CD14-positive monocyte (primary cell): ENCODE data around the gene BTD. TPM values are rescaled to one million over a fixed set of nuclear protein-coding genes. Genes with fewer than 3 reads are reported as not detected.
A peak's percentile ranks its signal among the peaks of the same experiment; 100 is the strongest.

Experiments
- DNase-seq, 3 donors: peaks; one replicate each; pipeline ENCODE4 v3.0.0-alpha.2; 2011 to 2022
- H2AFZ ChIP-seq: 2 replicates; pipeline ENCODE4 v1.6.0; 2012; ENCODE audit warnings: mild to moderate bottlenecking, low read depth, low read length, inconsistent platforms; ENCODE audit not compliant: insufficient read depth, poor library complexity, severe bottlenecking
- H3K27ac ChIP-seq, 2 donors: 1 replicate in 1 of 2; 2 replicates in 1 of 2; pipeline ENCODE4 v1.5.1; 2012 to 2013; ENCODE audit warnings: low read length in 2 of 2, control low read depth in 1 of 2, inconsistent platforms in 1 of 2, low read depth in 1 of 2, mild to moderate bottlenecking in 1 of 2
- H3K27me3 ChIP-seq, 2 donors: one replicate each; pipeline versions ENCODE4 v1.6.0 to v1.6.1; 2011 to 2013; ENCODE audit warnings: low read length in 2 of 2; ENCODE audit not compliant: control insufficient read depth in 2 of 2, insufficient read depth in 2 of 2
- H3K36me3 ChIP-seq, 2 donors: replicated peaks in 1 of 2; 1 replicate in 1 of 2; 2 replicates in 1 of 2; pipeline versions ENCODE4 v1.5.1 to v1.6.1; 2012 to 2013; ENCODE audit warnings: low read length in 2 of 2, control low read depth in 1 of 2, inconsistent platforms in 1 of 2, mild to moderate bottlenecking in 1 of 2; ENCODE audit not compliant: insufficient read depth in 2 of 2, control insufficient read depth in 1 of 2
- H3K4me1 ChIP-seq, 2 donors: 1 replicate in 1 of 2; 2 replicates in 1 of 2; pipeline versions ENCODE4 v1.5.1 to v1.6.1; 2012 to 2013; ENCODE audit warnings: low read length in 2 of 2, control low read depth in 1 of 2, inconsistent platforms in 1 of 2, mild to moderate bottlenecking in 1 of 2, moderate library complexity in 1 of 2; ENCODE audit not compliant: insufficient read depth in 2 of 2, control insufficient read depth in 1 of 2
- H3K4me2 ChIP-seq: replicated peaks from 2 replicates; pipeline ENCODE3; 2012; ENCODE audit warnings: low read length, moderate library complexity, mild to moderate bottlenecking; ENCODE audit not compliant: poor library complexity, severe bottlenecking; ENCODE audit errors: extremely low read depth
- H3K4me3 ChIP-seq, 3 experiments: fragments of 200-600 bp in 1 of 3; sonication (generic) in 1 of 3; replicated peaks in 1 of 3; 1 replicate in 2 of 3; 2 replicates in 1 of 3; pipeline ENCODE4 v1.5.1; 2011 to 2013; ENCODE audit warnings: low read length in 3 of 3, mild to moderate bottlenecking in 3 of 3, control low read depth in 2 of 3, low read depth in 2 of 3, inconsistent platforms in 1 of 3, moderate library complexity in 1 of 3
- H3K79me2 ChIP-seq: 2 replicates; pipeline ENCODE4 v1.6.0; 2012; ENCODE audit warnings: mild to moderate bottlenecking, control low read depth, inconsistent platforms, low read length, moderate library complexity; ENCODE audit not compliant: insufficient read depth
- H3K9ac ChIP-seq: 2 replicates; pipeline ENCODE4 v1.6.0; 2017; ENCODE audit warnings: low read length, mild to moderate bottlenecking; ENCODE audit not compliant: insufficient read depth, poor library complexity, severe bottlenecking
- H3K9me3 ChIP-seq, 2 donors: replicated peaks in 1 of 2; 1 replicate in 1 of 2; 2 replicates in 1 of 2; pipeline versions ENCODE4 v1.5.1 to v1.6.1; 2012 to 2013; ENCODE audit warnings: low read length in 2 of 2, control low read depth in 1 of 2; ENCODE audit not compliant: control insufficient read depth in 1 of 2, insufficient read depth in 1 of 2
- H4K20me1 ChIP-seq: 2 replicates; pipeline ENCODE4 v1.6.0; 2012; ENCODE audit warnings: mild to moderate bottlenecking, low read length, control low read depth, moderate library complexity; ENCODE audit not compliant: insufficient read depth
- H3K27ac Mint-ChIP-seq, 7 donors: one replicate each; pipeline ENCODE4 v1.8.0; 2020; ENCODE audit warnings: mild to moderate bottlenecking in 7 of 7, mixed read lengths in 7 of 7, moderate library complexity in 6 of 7, inconsistent platforms in 2 of 7
- H3K27me3 Mint-ChIP-seq, 3 donors: one replicate each; pipeline ENCODE4 v1.8.0; 2021 to 2022; ENCODE audit warnings: low read depth in 3 of 3, mild to moderate bottlenecking in 3 of 3, mixed read lengths in 3 of 3, moderate library complexity in 3 of 3, inconsistent platforms in 1 of 3
- H3K36me3 Mint-ChIP-seq, 2 donors: one replicate each; pipeline ENCODE4 v1.8.0; 2020; ENCODE audit warnings: mixed read lengths in 2 of 2, inconsistent platforms in 1 of 2, mild to moderate bottlenecking in 1 of 2
- H3K4me1 Mint-ChIP-seq: one replicate; pipeline ENCODE4 v1.8.0; 2020; ENCODE audit warnings: mild to moderate bottlenecking, mixed read lengths
- H3K4me3 Mint-ChIP-seq, 2 donors: one replicate each; pipeline ENCODE4 v1.8.0; 2020; ENCODE audit warnings: mild to moderate bottlenecking in 2 of 2, mixed read lengths in 2 of 2, moderate library complexity in 1 of 2
- H3K9me3 Mint-ChIP-seq, 7 donors: one replicate each; pipeline ENCODE4 v1.8.0; 2020 to 2022; ENCODE audit warnings: mixed read lengths in 7 of 7, mild to moderate bottlenecking in 6 of 7, moderate library complexity in 6 of 7, inconsistent platforms in 2 of 7
- CTCF ChIP-seq: fragments of 200-600 bp; IDR thresholded peaks from one replicate; pipeline ENCODE4 v1.8.0; 2022; ENCODE audit warnings: antibody characterized with exemption, mild to moderate bottlenecking
- whole genome bisulfite sequencing: methylation state at CpG from one replicate; pipeline ENCODE4 v1.1.5; 2013; ENCODE audit warnings: missing lambda C conversion rate; ENCODE audit not compliant: insufficient coverage; 5-methylcytosine and 5-hydroxymethylcytosine counted together
- intact Hi-C, 2 donors: fragments of 100-400 bp; cut with micrococcal nuclease; formaldehyde crosslinking; loops; one replicate each; pipeline versions ENCODE4 v1.15.0 to v1.15.1; 2023
- polyA plus RNA-seq, 3 donors: library from polyadenylated mRNA; depleted of rRNA in 1 of 3; unstranded in 2 of 3; stranded (reverse) in 1 of 3; fragments of 300-500 nt in 2 of 3; fragments of >200 nt in 1 of 3; fragmentation: Illumina TruSeq in 2 of 3; gene quantifications; 1 replicate in 2 of 3; 2 replicates in 1 of 3; pipeline ENCODE4 v1.2.3, GENCODE V29; 2012 to 2021

Gene BTD
- polyA plus RNA-seq, 3 donors, result 13.2 to 24.0 (median 19.3) TPM

DNA sequence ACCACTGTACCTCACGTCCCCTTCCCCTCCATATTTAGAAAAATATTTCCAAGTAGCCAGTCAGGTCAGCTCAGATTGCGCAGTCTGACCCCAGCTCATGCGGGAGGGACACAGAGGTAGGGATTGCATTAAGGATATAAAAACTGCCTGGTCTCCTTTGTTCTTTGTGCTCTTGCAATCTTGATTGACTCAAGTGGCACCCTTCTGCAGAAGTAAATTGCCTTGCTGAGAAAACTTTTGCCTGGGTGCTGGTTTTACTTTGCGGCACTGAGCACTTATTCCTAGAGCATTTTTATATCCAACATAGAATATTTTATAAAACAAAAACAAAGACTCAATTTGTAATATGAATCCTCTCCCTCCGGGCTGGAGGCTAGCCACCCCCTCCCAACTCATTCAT lies 54.8 kb downstream of the BTD start:
- TF ChIP-seq CTCF, result no peak
- DNase-seq, result no peak
- Mint-ChIP-seq H3K4me3 (no peak overlapping the region), H3K9me3 (peaks cover 14 to 40% (median 32%) of the 10 kb centered on the region in 7 donors), H3K4me1 (no peaks in the 10 kb centered on the region), H3K36me3 (peaks cover 2 to 11% of the 10 kb centered on the region in 2 donors), H3K27ac (no peak overlapping the region), H3K27me3 (peaks cover 12 to 26% (median 16%) of the 10 kb centered on the region in 3 donors)
- 100% methylated on average over 2 of the region's 5 CpGs for WGBS
- Histone ChIP-seq H3K9ac (no peak overlapping the region), H3K79me2 (no peaks in the 10 kb centered on the region), H3K9me3 (peaks cover 27% of the 10 kb centered on the region in 2 donors), H3K27me3 (no peaks in the 10 kb centered on the region), H2AFZ (no peak overlapping the region), H3K4me1 (no peaks in the 10 kb centered on the region), H3K36me3 (no peaks in the 10 kb centered on the region), H3K4me3 (peak overlapping the region in 1 of 3 experiments; percentile 16), H3K27ac (no peak overlapping the region), H3K4me2 (no peak overlapping the region), H4K20me1 (no peaks in the 10 kb centered on the region)
- intact Hi-C loops, result no loop called here

- Mint-ChIP-seq H3K4me1 (no peaks in the 10 kb centered on the region), H3K4me3 (no peak overlapping the region), H3K9me3 (peaks cover 14 to 40% (median 32%) of the 10 kb centered on the region in 7 donors), H3K27me3 (peaks cover 9 to 20% (median 11%) of the 10 kb centered on the region in 3 donors), H3K27ac (no peak overlapping the region), H3K36me3 (peaks cover 2 to 11% of the 10 kb centered on the region in 2 donors)
- DNase-seq, result no peak
- Histone ChIP-seq H2AFZ (no peak overlapping the region), H3K36me3 (no peaks in the 10 kb centered on the region), H3K27me3 (no peaks in the 10 kb centered on the region), H4K20me1 (no peaks in the 10 kb centered on the region), H3K4me2 (no peak overlapping the region), H3K4me1 (no peaks in the 10 kb centered on the region), H3K4me3 (no peak overlapping the region), H3K27ac (no peak overlapping the region), H3K79me2 (no peaks in the 10 kb centered on the region), H3K9me3 (peaks cover 27% of the 10 kb centered on the region in 2 donors), H3K9ac (no peak overlapping the region)
- no peak for TF ChIP-seq CTCF
- intact Hi-C loops, result no loop called here
These were observed 55.5 kb downstream of the BTD start for GRCh38 chr3:15657016-15657415.
